Lower leg skin (tissue), 4 donors: ENCODE data around the gene ITGB8. TPM values are rescaled to one million over a fixed set of nuclear protein-coding genes. Genes with fewer than 3 reads are reported as not detected.
"Not testable (repeated sequence)": the region's sequence is repeated elsewhere in the genome, so short reads cannot be mapped to it uniquely, and the experiment has no call there.

ENCODE experiments used
- DNase-seq, 2 donors: peaks; one replicate each; pipeline ENCODE4 v3.0.0-alpha.2; 2019; ENCODE audit warnings: low spot score in 2 of 2
- H3K4me3 ChIP-seq: fragments of 200-600 bp; sonication (generic); 2 replicates; pipeline ENCODE4 v1.5.1; 2017; ENCODE audit warnings: mild to moderate bottlenecking, low read depth; ENCODE audit not compliant: poor library complexity, severe bottlenecking
- POLR2A ChIP-seq, 2 donors: fragments of 450-650 bp; IDR thresholded peaks; one replicate each; pipeline ENCODE4 v1.6.1; 2016 to 2017; ENCODE audit warnings: antibody characterized with exemption in 2 of 2, mild to moderate bottlenecking in 1 of 2, moderate library complexity in 1 of 2
- WGBS, 2 donors: methylation state at CpG; one replicate each; pipeline ENCODE4 v1.1.5; 2018; 5-methylcytosine and 5-hydroxymethylcytosine counted together
- intact Hi-C: fragments of 100-400 bp; cut with DNase I; formaldehyde crosslinking; loops from one replicate; pipeline ENCODE4 v1.15.0; 2023; ENCODE audit warnings: low total_unique reads
- total RNA-seq, 4 donors: library from RNA; depleted of rRNA; stranded (reverse); fragments of >200 nt; gene quantifications; one replicate each; pipeline ENCODE4 v1.1.0, GENCODE V29; 2016
- TF ChIP-seq, protein P1 (sequence below), 3 donors: fragments of 450-650 bp; IDR thresholded peaks; one replicate each; pipeline ENCODE4 v1.5.1; 2016; ENCODE audit warnings: antibody characterized with exemption in 3 of 3, mild to moderate bottlenecking in 3 of 3, moderate library complexity in 2 of 3

The ITGB8 gene
- total RNA-seq, 4 donors from 2014 or later: 25.0 to 66.1 (median 48.9) TPM

DNA sequence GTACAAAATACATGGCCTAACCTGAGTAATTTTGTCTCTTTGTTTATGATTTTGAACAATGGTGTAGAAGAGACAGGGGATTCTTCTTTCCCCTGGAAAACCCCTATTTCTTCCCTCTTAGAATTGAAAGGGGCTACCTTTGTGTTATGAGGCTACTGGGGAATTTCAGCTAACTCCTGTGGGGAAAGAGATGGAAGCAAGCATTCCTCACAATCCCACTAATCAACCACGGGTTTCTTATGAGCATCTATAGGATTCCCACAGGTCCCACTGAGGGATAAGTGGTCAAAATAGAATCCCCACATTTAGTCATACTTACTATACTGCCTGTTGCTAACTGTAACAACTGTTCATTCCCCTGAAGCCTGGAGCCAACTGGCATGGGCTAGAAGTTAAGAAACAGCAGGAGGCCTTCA is 32.2 kb upstream of the ITGB8 start:
- DNase-seq: no peak
- intact Hi-C loops: no loop called here
- 75 to 89% methylated on average over 1 of the region's 1 CpG for WGBS, 2 donors
- TF ChIP-seq, protein P1, sequence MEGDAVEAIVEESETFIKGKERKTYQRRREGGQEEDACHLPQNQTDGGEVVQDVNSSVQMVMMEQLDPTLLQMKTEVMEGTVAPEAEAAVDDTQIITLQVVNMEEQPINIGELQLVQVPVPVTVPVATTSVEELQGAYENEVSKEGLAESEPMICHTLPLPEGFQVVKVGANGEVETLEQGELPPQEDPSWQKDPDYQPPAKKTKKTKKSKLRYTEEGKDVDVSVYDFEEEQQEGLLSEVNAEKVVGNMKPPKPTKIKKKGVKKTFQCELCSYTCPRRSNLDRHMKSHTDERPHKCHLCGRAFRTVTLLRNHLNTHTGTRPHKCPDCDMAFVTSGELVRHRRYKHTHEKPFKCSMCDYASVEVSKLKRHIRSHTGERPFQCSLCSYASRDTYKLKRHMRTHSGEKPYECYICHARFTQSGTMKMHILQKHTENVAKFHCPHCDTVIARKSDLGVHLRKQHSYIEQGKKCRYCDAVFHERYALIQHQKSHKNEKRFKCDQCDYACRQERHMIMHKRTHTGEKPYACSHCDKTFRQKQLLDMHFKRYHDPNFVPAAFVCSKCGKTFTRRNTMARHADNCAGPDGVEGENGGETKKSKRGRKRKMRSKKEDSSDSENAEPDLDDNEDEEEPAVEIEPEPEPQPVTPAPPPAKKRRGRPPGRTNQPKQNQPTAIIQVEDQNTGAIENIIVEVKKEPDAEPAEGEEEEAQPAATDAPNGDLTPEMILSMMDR (IDR thresholded peaks at IDR 0.05): no peak
- TF ChIP-seq POLR2A (IDR thresholded peaks at IDR 0.05): no peak
- no peak overlapping the region for H3K4me3 ChIP-seq

DNA sequence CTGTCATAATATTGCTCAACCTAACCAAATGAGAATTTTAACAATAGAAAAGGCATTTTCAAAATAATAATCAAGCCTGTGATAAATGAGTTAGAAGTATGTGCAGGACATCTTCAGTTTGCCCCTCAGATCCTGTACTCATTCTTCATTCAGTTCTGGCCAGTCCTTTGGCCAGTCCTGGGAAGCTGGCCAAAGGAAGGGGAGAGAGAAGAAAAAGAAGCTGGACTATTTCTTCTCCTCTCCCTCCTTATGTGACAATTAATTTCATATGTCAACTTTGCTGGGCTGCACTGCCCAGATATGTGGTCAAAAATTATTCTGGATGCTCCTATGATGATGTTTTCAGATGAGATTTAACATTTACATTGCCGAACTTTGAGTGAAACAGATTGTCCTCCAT is 31.6 kb upstream of the ITGB8 start:
- intact Hi-C loops: no loop called here
- DNase-seq: no peak
- 74 to 83% methylated on average over 1 of the region's 1 CpG for WGBS, 2 donors

DNA sequence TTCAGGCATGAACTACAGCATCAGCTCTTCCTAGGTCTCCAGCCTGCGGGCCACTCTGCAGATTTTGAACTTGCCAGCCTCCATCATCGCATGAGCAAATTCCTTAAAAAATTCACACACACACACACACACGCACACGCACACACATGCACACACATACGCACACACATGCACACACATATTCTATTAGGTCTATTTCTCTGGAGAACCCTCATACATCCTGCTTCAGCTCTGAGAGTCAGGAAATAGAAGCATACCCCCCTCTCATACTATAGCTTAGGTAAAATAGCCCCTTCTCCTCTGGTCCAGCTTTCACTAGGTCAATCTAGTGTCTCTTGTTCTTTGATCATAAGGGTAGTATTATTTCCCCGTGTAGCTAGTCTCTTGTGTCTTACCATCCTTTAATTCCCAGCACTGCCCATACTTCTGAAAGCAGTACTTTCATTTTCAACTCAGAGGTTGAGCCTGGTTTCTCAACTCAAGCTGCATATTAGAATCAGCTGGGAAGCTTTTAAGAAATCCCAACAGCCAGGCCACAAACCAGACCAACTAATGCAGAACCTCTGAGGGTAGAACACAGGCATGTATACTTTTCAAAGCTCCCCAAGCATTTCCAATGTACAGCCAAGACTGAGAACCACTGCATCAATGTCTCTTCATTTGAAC is 30.9 kb upstream of the ITGB8 start:
- intact Hi-C loops: no loop called here
- DNase-seq: no peak
- no peak overlapping the region for H3K4me3 ChIP-seq
- 82 to 83% methylated on average over 6 of the region's 6 CpGs for WGBS, 2 donors
- TF ChIP-seq POLR2A (IDR thresholded peaks at IDR 0.05): no peak
- TF ChIP-seq, protein P1 (IDR thresholded peaks at IDR 0.05): no peak

More for the DNA sequence above, 31.6 kb upstream of the ITGB8 start:
- no peak for TF ChIP-seq POLR2A (IDR thresholded peaks at IDR 0.05)
- TF ChIP-seq, protein P1 (IDR thresholded peaks at IDR 0.05): no peak
- H3K4me3 ChIP-seq: no peak overlapping the region

DNA sequence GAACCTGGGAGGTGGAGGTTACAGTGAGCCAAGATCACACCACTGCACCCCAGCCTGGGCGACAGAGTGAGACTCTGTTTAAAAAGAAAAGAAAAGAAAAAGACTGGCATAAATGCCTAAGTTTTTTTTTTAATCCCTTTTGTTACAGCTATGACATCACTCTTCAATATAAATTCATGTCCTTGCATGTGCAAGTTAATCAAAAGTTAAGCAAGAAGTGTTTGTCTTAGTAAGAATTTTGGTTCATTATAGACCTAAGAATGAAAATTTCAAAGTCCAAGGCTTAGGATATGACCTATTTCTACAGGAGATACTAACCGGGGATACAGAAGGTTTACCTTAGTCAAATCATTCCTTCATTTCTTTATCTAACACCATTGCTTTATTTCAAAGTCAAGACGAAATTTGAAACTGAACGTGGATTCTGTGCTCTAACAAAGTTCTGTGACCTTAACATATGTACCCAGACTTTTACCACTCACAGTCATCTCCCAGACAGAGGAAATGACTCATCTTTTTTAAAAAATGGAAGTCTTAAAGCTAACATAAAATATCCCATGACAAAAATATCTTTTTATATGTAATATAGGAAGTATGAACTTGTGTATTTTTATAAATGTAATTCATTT is 29.3 kb upstream of the ITGB8 start:
- 76 to 77% methylated on average over 4 of the region's 4 CpGs for WGBS, 2 donors
- intact Hi-C loops: no loop called here
- TF ChIP-seq, protein P1 (IDR thresholded peaks at IDR 0.05): no peak
- TF ChIP-seq POLR2A (IDR thresholded peaks at IDR 0.05): no peak
- DNase-seq: no peak
- H3K4me3 ChIP-seq: no peak overlapping the region

DNA sequence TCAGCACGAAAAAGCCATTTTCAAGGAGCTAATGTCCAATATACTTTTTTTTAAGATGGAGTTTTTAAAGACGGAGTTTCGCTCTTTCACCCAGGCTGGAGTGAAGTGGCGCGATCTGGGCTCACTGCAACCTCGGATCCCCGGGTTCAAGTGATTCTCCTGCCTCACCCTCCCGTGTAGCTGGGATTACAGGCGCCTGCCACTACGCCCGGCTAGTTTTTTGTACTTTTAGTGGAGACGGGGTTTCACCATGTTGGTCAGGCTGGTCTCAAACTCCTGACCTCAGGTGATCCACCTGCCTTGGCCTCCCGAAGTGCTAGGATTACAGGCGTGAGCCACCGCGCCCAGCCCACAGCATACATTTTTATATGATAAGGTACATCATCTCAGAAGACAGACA is 28.4 kb upstream of the ITGB8 start:
- WGBS, 2 donors: 95 to 96% methylated on average over 16 of the region's 16 CpGs
- DNase-seq, intact Hi-C loops, H3K4me3 ChIP-seq: not testable (repeated sequence)

DNA sequence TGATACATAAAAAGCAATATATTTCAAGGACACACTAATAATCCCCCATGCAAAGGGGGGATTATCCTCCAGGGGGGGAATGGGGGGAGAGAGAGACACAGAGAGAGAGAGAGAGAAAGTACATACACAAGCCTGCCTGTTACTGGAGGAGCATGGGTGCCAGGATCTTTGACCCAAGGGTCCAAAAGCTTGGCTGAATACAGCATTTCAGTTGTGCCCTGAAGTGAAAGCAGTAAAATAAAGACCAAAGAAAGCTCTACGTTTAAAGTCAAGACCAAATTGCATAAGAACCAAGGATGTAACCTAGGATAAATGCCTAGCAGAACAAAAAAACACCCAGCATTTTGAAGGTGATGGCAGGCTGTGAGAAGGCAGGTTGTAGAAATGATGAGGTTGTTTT is 27.8 kb upstream of the ITGB8 start:
- DNase-seq: no peak
- 43 to 48% methylated on average over 1 of the region's 1 CpG for WGBS, 2 donors
- H3K4me3 ChIP-seq: no peak overlapping the region
- TF ChIP-seq, protein P1 (IDR thresholded peaks at IDR 0.05): no peak
- TF ChIP-seq POLR2A (IDR thresholded peaks at IDR 0.05): no peak
- intact Hi-C loops: no loop called here
